ENCODE results near the gene ATXN7L2. TPM values are rescaled to one million over a fixed set of nuclear protein-coding genes. Genes with fewer than 3 reads are reported as not detected.
A peak's percentile ranks its signal among the peaks of the same experiment; 100 is the strongest.

ATXN7L2 gene
- total RNA-seq, 1 experiment from 2014 or later: 17.3 TPM

GRCh38 chr1:109535481-109535880, 51.8 kb downstream of the ATXN7L2 start:
- DNase-seq: no peak
- no peak overlapping the region for H2BK12ac ChIP-seq (ENCODE audit: insufficient read length, low read depth, low read length)
- no peak overlapping the region for H3K56ac ChIP-seq (ENCODE audit: insufficient read length, low read depth, low read length)

More at GRCh38 chr1:109535481-109535880, 51.8 kb downstream of the ATXN7L2 start:
- Histone ChIP-seq H4K91ac (ENCODE audit: insufficient read length, low read depth, low read length) (no peak overlapping the region), H3K18ac (ENCODE audit: insufficient read length, low read depth, low read length) (no peak overlapping the region), H3K9ac (ENCODE audit: extremely low read depth, insufficient read length, low read length) (no peak overlapping the region), H2BK20ac (ENCODE audit: low read depth, low read length, poor library complexity, severe bottlenecking) (no peak overlapping the region), H2AK5ac (ENCODE audit: insufficient read length, low read length) (no peak overlapping the region), H3K4me2 (ENCODE audit: insufficient read depth, insufficient read length, low read length) (no peak overlapping the region), H3K4me1 (ENCODE audit: insufficient read depth, low read length) (no peaks in the 10 kb centered on the region; the same call in 1 of the 2 replicates), H3K14ac (ENCODE audit: insufficient read depth, low read length) (no peak overlapping the region), H2BK120ac (ENCODE audit: low read depth, low read length, poor library complexity, severe bottlenecking) (no peak overlapping the region), H4K20me1 (ENCODE audit: control insufficient read depth, insufficient read depth, insufficient read length) (no peaks in the 10 kb centered on the region), H3K23ac (ENCODE audit: insufficient read length, low read depth, low read length) (no peak overlapping the region), H3K79me1 (ENCODE audit: insufficient read depth, low read depth, low read length, poor library complexity, severe bottlenecking) (no peaks in the 10 kb centered on the region), H2BK15ac (ENCODE audit: low read depth, low read length) (no peak overlapping the region), H3T11ph (ENCODE audit: low read length) (no peak overlapping the region), H3K79me2 (ENCODE audit: insufficient read depth, low read length) (no peaks in the 10 kb centered on the region), H3K9me3 (ENCODE audit: control insufficient read depth, low read depth, low read length) (no peaks in the 10 kb centered on the region), H3K4ac (ENCODE audit: low read depth, low read length) (no peak overlapping the region), H3K27me3 (ENCODE audit: insufficient read depth, low read length) (no peaks in the 10 kb centered on the region), H2AFZ (ENCODE audit: low read length) (no peak overlapping the region), H2BK5ac (ENCODE audit: insufficient read length, low read length) (no peak overlapping the region), H3K27ac (ENCODE audit: insufficient read length, low read depth, low read length) (no peak overlapping the region), H4K8ac (replicated peaks; ENCODE audit: insufficient read length, low read depth, low read length) (no peak overlapping the region), H4K5ac (ENCODE audit: insufficient read length, low read depth, low read length) (no peak overlapping the region), H3K23me2 (ENCODE audit: insufficient read length, low read depth, low read length, poor library complexity, severe bottlenecking) (peaks cover 4% of the 10 kb centered on the region)
- Mint-ChIP-seq H3K27me3 (ENCODE audit: low read depth) (peaks cover 5% of the 10 kb centered on the region), H3K36me3 (ENCODE audit: insufficient read depth in 1 of 3, low read depth in 3 of 3) (no peaks in the 10 kb centered on the region), H3K9me3 (no peaks in the 10 kb centered on the region; a peak in 1 of 5 replicates), H3K27ac (peak overlapping the region in 1 of 3 experiments; percentile 75; a peak in 1 of 7 replicates), H3K4me1 (peaks cover 4 to 20% of the 10 kb centered on the region in 2 experiments), H3K4me3 (no peak overlapping the region; a peak in 1 of 5 replicates)
- WGBS (ENCODE audit: extremely low coverage, insufficient read length, low lambda C conversion rate): no CpG with 5 or more reads among the region's 4 CpGs
- no peak for TF ChIP-seq CTCF (conservative IDR thresholded peaks at IDR 0.05)

Data from H9 (cell line).